ENCODE results near the gene CNRIP1. TPM values are rescaled to one million over a fixed set of nuclear protein-coding genes. Genes with fewer than 3 reads are reported as not detected.

The CNRIP1 gene
- total RNA-seq, 1 experiment from 2014 or later, result 27.2 TPM

- DNase-seq (ENCODE audit: low read depth), result peak; percentile 78
Observed at GRCh38 chr2:68251187-68251854, 68.4 kb downstream of the CNRIP1 start.

- DNase-seq (ENCODE audit: low read depth), result no peak
Observed at GRCh38 chr2:68250652-68251186, 69.0 kb downstream of the CNRIP1 start.

GRCh38 chr2:68250196-68250595, 69.6 kb downstream of the CNRIP1 start:
- no peak for DNase-seq (ENCODE audit: low read depth)

GRCh38 chr2:68248806-68249205, 70.9 kb downstream of the CNRIP1 start:
- DNase-seq (ENCODE audit: low read depth), result no peak

- DNase-seq (ENCODE audit: low read depth), result no peak
Observed at GRCh38 chr2:68248361-68248760, 71.4 kb downstream of the CNRIP1 start.

- no peak for DNase-seq (ENCODE audit: low read depth)
Observed at GRCh38 chr2:68246396-68246795, 73.4 kb downstream of the CNRIP1 start.

- DNase-seq (ENCODE audit: low read depth), result no peak
Observed at GRCh38 chr2:68245672-68246071, 74.1 kb downstream of the CNRIP1 start.

- no peak for DNase-seq (ENCODE audit: low read depth)
Observed at GRCh38 chr2:68245066-68245465, 74.7 kb downstream of the CNRIP1 start.

GRCh38 chr2:68244456-68244855, 75.3 kb downstream of the CNRIP1 start:
- no peak for DNase-seq (ENCODE audit: low read depth)

Other genes with a start within 250 kb of the CNRIP1 start
- 24.0 and 25.6 TPM in 2 replicates for gene PNO1, start 162.1 kb downstream of the CNRIP1 start, total RNA-seq (2014; rRNA removed; shearing (Covaris generic))
- gene PPP3R1, start 67.4 kb downstream of the CNRIP1 start, total RNA-seq (2014; rRNA removed; shearing (Covaris generic)), result 25.8 and 30.8 TPM in 2 replicates
- gene PLEK, start 45.3 kb upstream of the CNRIP1 start, total RNA-seq (2014; rRNA removed; shearing (Covaris generic)), result 0.25 TPM in 1 of 2 replicates, not detected in the other
- gene FBXO48, start 147.3 kb upstream of the CNRIP1 start, total RNA-seq (2014; rRNA removed; shearing (Covaris generic)), result 0.91 and 1.5 TPM in 2 replicates
- 1.4 and 2.6 TPM in 2 replicates for gene APLF, start 147.6 kb upstream of the CNRIP1 start, total RNA-seq (2014; rRNA removed; shearing (Covaris generic))

All from M059J (cell line).